LoVo (cell line): ENCODE results near the gene CRELD2.

Experiments
- DNase-seq: peaks from one replicate; pipeline ENCODE4 v3.0.0-alpha.2; 2016; ENCODE audit warnings: low spot score

CRELD2 gene

GRCh38 chr22:49917974-49918910 lies at the start of gene CRELD2, which contains the start of gene ALG12:
Gene CRELD2 (plus strand): TSS chr22:49918634. CDS start chr22:49918770, 136 bp downstream.
Gene ALG12 (minus strand): TSS chr22:49918438. CDS start chr22:49913765, 4,673 bp downstream.
- peak; percentile 98 for DNase-seq

GRCh38 chr22:49869086-49869830 lies 49.2 kb upstream of the CRELD2 start:
- DNase-seq = no peak

- DNase-seq = no peak
These were observed 48.4 kb upstream of the CRELD2 start for GRCh38 chr22:49869845-49870712.

- no peak for DNase-seq
These were observed 47.0 kb upstream of the CRELD2 start for GRCh38 chr22:49871482-49871881.

- DNase-seq = no peak
These were observed 46.1 kb upstream of the CRELD2 start for GRCh38 chr22:49872347-49872746.

- DNase-seq = no peak
These were observed 45.0 kb upstream of the CRELD2 start for GRCh38 chr22:49873228-49873940.

GRCh38 chr22:49877642-49878041 lies 40.8 kb upstream of the CRELD2 start:
- DNase-seq = no peak

GRCh38 chr22:49878206-49878605 lies 40.2 kb upstream of the CRELD2 start:
- DNase-seq = no peak

- DNase-seq = no peak
These were observed 38.6 kb upstream of the CRELD2 start for GRCh38 chr22:49879871-49880270.

- no peak for DNase-seq
These were observed 38.2 kb upstream of the CRELD2 start for GRCh38 chr22:49880281-49880680.

GRCh38 chr22:49881856-49882255 lies 36.6 kb upstream of the CRELD2 start:
- no peak for DNase-seq

- DNase-seq = no peak
These were observed 35.7 kb upstream of the CRELD2 start for GRCh38 chr22:49882519-49883293.

GRCh38 chr22:49883294-49883640 lies 35.2 kb upstream of the CRELD2 start:
- no peak for DNase-seq

GRCh38 chr22:49884075-49884474 lies 34.4 kb upstream of the CRELD2 start:
- DNase-seq = no peak

GRCh38 chr22:49884503-49885260 lies 33.8 kb upstream of the CRELD2 start:
- no peak for DNase-seq

- no peak for DNase-seq
These were observed 33.2 kb upstream of the CRELD2 start for GRCh38 chr22:49885281-49885680.

GRCh38 chr22:49885881-49886280 lies 32.6 kb upstream of the CRELD2 start:
- no peak for DNase-seq

GRCh38 chr22:49886346-49887063 lies 31.9 kb upstream of the CRELD2 start:
- DNase-seq = no peak

- no peak for DNase-seq
These were observed 31.4 kb upstream of the CRELD2 start for GRCh38 chr22:49887064-49887451.
